Endometrial microvascular endothelial cells (primary cell): Measurements from ENCODE around the gene PPP1R13L. TPM values are rescaled to one million over a fixed set of nuclear protein-coding genes. Genes with fewer than 3 reads are reported as not detected.
"Not testable (repeated sequence)": the region's sequence is repeated elsewhere in the genome, so short reads cannot be mapped to it uniquely, and the experiment has no call there.

Source experiments
- in situ Hi-C: cut with HindIII; loops from 2 replicates; pipeline ENCODE4 v1.10.0; 2017; ENCODE audit warnings: low sequenced_read_pairs, low pct_unique_long_range_greater_than_20kb; ENCODE audit errors: inconsistent ontology term
- total RNA-seq: library from RNA; depleted of rRNA; stranded (reverse); fragments of >200 nt; gene quantifications from one replicate; pipeline ENCODE4 v1.2.3, GENCODE V29; 2015; ENCODE audit errors: inconsistent ontology term

The PPP1R13L gene
- total RNA-seq, 1 donor from 2014 or later = 28.9 TPM

GRCh38 chr19:45334881-45335280 is 70.0 kb downstream of the PPP1R13L start:
- in situ Hi-C loops = not testable (repeated sequence)

- in situ Hi-C loops = no loop called here
These were observed 71.1 kb downstream of the PPP1R13L start for GRCh38 chr19:45333609-45334303.

GRCh38 chr19:45331411-45331810 is 73.5 kb downstream of the PPP1R13L start:
- in situ Hi-C loops = no loop called here

Other genes starting within 250 kb of the PPP1R13L start
- gene NKPD1, start 244.1 kb downstream of the PPP1R13L start, total RNA-seq = not detected
- gene TRAPPC6A, start 226.8 kb downstream of the PPP1R13L start, total RNA-seq = 8.8 TPM
- 2.5 TPM for gene BLOC1S3, start 226.3 kb downstream of the PPP1R13L start, total RNA-seq
- gene EXOC3L2, start 159.7 kb downstream of the PPP1R13L start, total RNA-seq = 2.5 TPM
- 12.7 TPM for gene MARK4, start 153.8 kb downstream of the PPP1R13L start, total RNA-seq
- not detected for gene CKM, start 82.2 kb downstream of the PPP1R13L start, total RNA-seq
- not detected for gene KLC3, start 64.3 kb downstream of the PPP1R13L start, total RNA-seq
- gene ERCC2, start 34.5 kb downstream of the PPP1R13L start, total RNA-seq = 73.3 TPM
- gene POLR1G, start 1.6 kb upstream of the PPP1R13L start, total RNA-seq = 13.8 TPM
- 109 TPM for gene ERCC1, start 18.8 kb upstream of the PPP1R13L start, total RNA-seq
- gene FOSB, start 62.9 kb upstream of the PPP1R13L start, total RNA-seq = 0.84 TPM
- 13.0 TPM for gene RTN2, start 92.0 kb upstream of the PPP1R13L start, total RNA-seq
- gene PPM1N, start 93.4 kb upstream of the PPP1R13L start, total RNA-seq = 3.5 TPM
- 373 TPM for gene VASP, start 102.4 kb upstream of the PPP1R13L start, total RNA-seq
- gene OPA3, start 179.7 kb upstream of the PPP1R13L start, total RNA-seq = 10.6 TPM
- gene GPR4, start 197.1 kb upstream of the PPP1R13L start, total RNA-seq = 42.0 TPM
- gene EML2, start 234.3 kb upstream of the PPP1R13L start, total RNA-seq = 24.0 TPM